CD4-positive, alpha-beta T cell treated with Interleukin-4 for 1 hour (primary cell): ENCODE results near the gene GRPEL2.
A peak's percentile ranks its signal among the peaks of the same experiment; 100 is the strongest.

Experiments used
- DNase-seq, 2 donors: peaks; one replicate each; pipeline ENCODE4 v3.0.0-alpha.2; 2020 to 2022

Gene GRPEL2

GRCh38 chr5:149358294-149358651 is 13.0 kb downstream of the GRPEL2 start:
- peak; percentile 30 to 35 for DNase-seq

GRCh38 chr5:149358868-149359495 is 13.7 kb downstream of the GRPEL2 start:
- no peak for DNase-seq

GRCh38 chr5:149360272-149360671 is 15.0 kb downstream of the GRPEL2 start:
- DNase-seq, result no peak

GRCh38 chr5:149362541-149362940 is 17.2 kb downstream of the GRPEL2 start:
- no peak for DNase-seq

- DNase-seq, result no peak
Observed at GRCh38 chr5:149363358-149363757, 18.1 kb downstream of the GRPEL2 start.

- no peak for DNase-seq
Observed at GRCh38 chr5:149363936-149364335, 18.6 kb downstream of the GRPEL2 start.

GRCh38 chr5:149364719-149365118 is 19.4 kb downstream of the GRPEL2 start:
- DNase-seq, result no peak

GRCh38 chr5:149365418-149365817 is 20.1 kb downstream of the GRPEL2 start:
- DNase-seq, result no peak

- DNase-seq, result no peak
Observed at GRCh38 chr5:149366169-149366729, 20.9 kb downstream of the GRPEL2 start.

GRCh38 chr5:149367249-149367971 is 22.1 kb downstream of the GRPEL2 start:
- peak; percentile 50 to 67 for DNase-seq

GRCh38 chr5:149367972-149368645 is 22.8 kb downstream of the GRPEL2 start:
- DNase-seq, result no peak

GRCh38 chr5:149370878-149371277 is 25.6 kb downstream of the GRPEL2 start:
- DNase-seq, result no peak

- DNase-seq, result peak; percentile 70 to 74
Observed at GRCh38 chr5:149371296-149371962, 26.1 kb downstream of the GRPEL2 start.

GRCh38 chr5:149372076-149372795 is 26.9 kb downstream of the GRPEL2 start:
- DNase-seq, result no peak

GRCh38 chr5:149372932-149373331 is 27.6 kb downstream of the GRPEL2 start:
- no peak for DNase-seq

GRCh38 chr5:149374303-149374702 is 29.0 kb downstream of the GRPEL2 start:
- no peak for DNase-seq

- DNase-seq, result no peak
Observed at GRCh38 chr5:149374801-149375200, 29.5 kb downstream of the GRPEL2 start.

- no peak for DNase-seq
Observed at GRCh38 chr5:149375434-149375833, 30.1 kb downstream of the GRPEL2 start.

- DNase-seq, result no peak
Observed at GRCh38 chr5:149376104-149376503, 30.8 kb downstream of the GRPEL2 start.

- no peak for DNase-seq
Observed at GRCh38 chr5:149376711-149377447, 31.6 kb downstream of the GRPEL2 start.

GRCh38 chr5:149378241-149378820 is 33.0 kb downstream of the GRPEL2 start:
- DNase-seq, result no peak
